Neural progenitor cell (in vitro differentiated cells): ENCODE data around the gene SLC6A17. TPM values are rescaled to one million over a fixed set of nuclear protein-coding genes. Genes with fewer than 3 reads are reported as not detected.

Experiments used
- DNase-seq: peaks from one replicate; pipeline ENCODE4 v3.0.0-alpha.2; 2016; ENCODE audit warnings: low spot score
- H2AFZ ChIP-seq: fragments of 200-600 bp; sonication (generic); replicated peaks from 2 replicates; pipeline ENCODE4 v1.6.1; 2016; ENCODE audit warnings: antibody characterized with exemption
- H3F3A ChIP-seq: fragments of 200-600 bp; sonication (generic); 2 replicates; pipeline ENCODE4 v1.6.1; 2016; ENCODE audit warnings: antibody characterized with exemption, low read depth
- H3K27ac ChIP-seq: fragments of 200-600 bp; sonication (generic); 2 replicates; pipeline ENCODE4 v1.5.1; 2016; ENCODE audit warnings: mild to moderate bottlenecking
- H3K27me3 ChIP-seq: fragments of 200-600 bp; sonication (generic); 2 replicates; pipeline ENCODE4 v1.6.1; 2016; ENCODE audit warnings: mild to moderate bottlenecking, moderate library complexity
- H3K36me3 ChIP-seq: fragments of 200-600 bp; sonication (generic); 2 replicates; pipeline ENCODE4 v1.5.1; 2016
- H3K4me1 ChIP-seq: fragments of 200-600 bp; sonication (generic); 2 replicates; pipeline ENCODE4 v1.6.1; 2016; ENCODE audit warnings: mixed run types
- H3K4me2 ChIP-seq: fragments of 200-600 bp; sonication (generic); 2 replicates; pipeline ENCODE4 v1.6.1; 2016
- H3K4me3 ChIP-seq: fragments of 200-600 bp; sonication (generic); 2 replicates; pipeline ENCODE4 v1.5.1; 2016
- H3K79me2 ChIP-seq: fragments of 200-600 bp; sonication (generic); 2 replicates; pipeline ENCODE4 v1.6.1; 2016; ENCODE audit warnings: low read depth
- H3K9ac ChIP-seq: fragments of 200-600 bp; sonication (generic); 2 replicates; pipeline ENCODE4 v1.6.1; 2016
- H3K9me3 ChIP-seq: fragments of 200-600 bp; sonication (generic); 2 replicates; pipeline ENCODE4 v1.5.1; 2016; ENCODE audit warnings: low read depth
- H4K20me1 ChIP-seq: fragments of 200-600 bp; sonication (generic); 2 replicates; pipeline ENCODE4 v1.6.1; 2016; ENCODE audit warnings: low read depth
- H3K27ac Mint-ChIP-seq: 3 replicates; pipeline ENCODE4 v1.8.0; 2021; ENCODE audit warnings: mixed read lengths
- H3K27me3 Mint-ChIP-seq: 2 replicates; pipeline ENCODE4 v1.8.0; 2022; ENCODE audit warnings: low read depth, mild to moderate bottlenecking, inconsistent platforms, moderate library complexity, mixed read lengths; ENCODE audit not compliant: insufficient read depth
- H3K36me3 Mint-ChIP-seq: 3 replicates; pipeline ENCODE4 v1.8.0; 2021; ENCODE audit warnings: mixed read lengths
- H3K4me1 Mint-ChIP-seq: 3 replicates; pipeline ENCODE4 v1.8.0; 2021; ENCODE audit warnings: mixed read lengths
- H3K4me3 Mint-ChIP-seq: 3 replicates; pipeline ENCODE4 v1.8.0; 2021; ENCODE audit warnings: mild to moderate bottlenecking, moderate library complexity, mixed read lengths
- H3K9me3 Mint-ChIP-seq: 3 replicates; pipeline ENCODE4 v1.8.0; 2020; ENCODE audit warnings: mixed read lengths
- EZH2 ChIP-seq: fragments of 200-600 bp; sonication (generic); IDR thresholded peaks from 2 replicates; pipeline ENCODE4 v1.6.1; 2017; ENCODE audit warnings: antibody characterized with exemption, mild to moderate bottlenecking, moderate library complexity
- EZH2phosphoT487 ChIP-seq: fragments of 200-600 bp; sonication (generic); IDR thresholded peaks from 2 replicates; pipeline ENCODE4 v1.6.1; 2017; ENCODE audit warnings: antibody characterized with exemption
- total RNA-seq: library from RNA; depleted of rRNA; stranded (reverse); fragments of >200 nt; gene quantifications from 2 replicates; pipeline ENCODE4 v1.2.3, GENCODE V29; 2015; ENCODE audit warnings: low replicate concordance
- TF ChIP-seq, protein P1 (sequence below): fragments of 200-600 bp; sonication (generic); IDR thresholded peaks from 2 replicates; pipeline ENCODE4 v1.5.1; 2017; ENCODE audit warnings: antibody characterized with exemption, mild to moderate bottlenecking

The SLC6A17 gene
- total RNA-seq, 1 donor from 2014 or later, result not detected

DNA sequence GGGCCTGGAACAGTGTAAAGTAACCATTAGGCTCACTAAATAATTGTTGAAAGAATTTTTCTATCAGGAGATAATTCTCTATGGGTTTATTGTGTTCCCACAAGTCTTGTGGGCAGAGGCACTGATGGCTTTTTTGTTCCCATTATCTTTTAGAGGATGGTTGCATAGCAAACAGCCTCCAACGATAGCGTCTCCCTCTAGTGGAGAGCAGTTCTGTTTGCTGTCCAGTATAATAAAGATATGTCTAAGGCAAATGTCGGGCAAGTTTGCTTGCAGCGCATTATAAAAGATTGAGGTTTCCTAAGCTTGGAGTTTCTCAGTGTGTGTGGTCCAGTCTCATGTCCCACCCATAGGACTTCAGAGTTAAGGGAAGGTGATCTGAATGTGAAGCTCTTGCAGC is 1.3 kb upstream of the SLC6A17 start:
- H3K36me3 ChIP-seq, result no peaks in the 10 kb centered on the region
- no peaks in the 10 kb centered on the region for H3K36me3 Mint-ChIP-seq
- H3K9ac ChIP-seq, result no peak overlapping the region
- H3K4me3 Mint-ChIP-seq, result no peak overlapping the region
- H3K4me1 ChIP-seq, result peaks cover 8% of the 10 kb centered on the region
- peak; percentile 34 for DNase-seq
- H3K27ac ChIP-seq, result no peak overlapping the region
- H4K20me1 ChIP-seq, result peaks cover 30% of the 10 kb centered on the region
- H3K4me2 ChIP-seq, result no peak overlapping the region
- no peak overlapping the region for H2AFZ ChIP-seq
- peaks cover 3% of the 10 kb centered on the region for H3K9me3 Mint-ChIP-seq
- H3K27ac Mint-ChIP-seq, result no peak overlapping the region
- H3K27me3 ChIP-seq, result peaks cover 100% of the 10 kb centered on the region
- H3K79me2 ChIP-seq, result no peaks in the 10 kb centered on the region
- no peak overlapping the region for H3K4me3 ChIP-seq
- H3F3A ChIP-seq, result no peaks in the 10 kb centered on the region
- peaks cover 24% of the 10 kb centered on the region for H3K27me3 Mint-ChIP-seq
- no peak for TF ChIP-seq EZH2phosphoT487
- no peak for TF ChIP-seq EZH2
- TF ChIP-seq, protein P1, sequence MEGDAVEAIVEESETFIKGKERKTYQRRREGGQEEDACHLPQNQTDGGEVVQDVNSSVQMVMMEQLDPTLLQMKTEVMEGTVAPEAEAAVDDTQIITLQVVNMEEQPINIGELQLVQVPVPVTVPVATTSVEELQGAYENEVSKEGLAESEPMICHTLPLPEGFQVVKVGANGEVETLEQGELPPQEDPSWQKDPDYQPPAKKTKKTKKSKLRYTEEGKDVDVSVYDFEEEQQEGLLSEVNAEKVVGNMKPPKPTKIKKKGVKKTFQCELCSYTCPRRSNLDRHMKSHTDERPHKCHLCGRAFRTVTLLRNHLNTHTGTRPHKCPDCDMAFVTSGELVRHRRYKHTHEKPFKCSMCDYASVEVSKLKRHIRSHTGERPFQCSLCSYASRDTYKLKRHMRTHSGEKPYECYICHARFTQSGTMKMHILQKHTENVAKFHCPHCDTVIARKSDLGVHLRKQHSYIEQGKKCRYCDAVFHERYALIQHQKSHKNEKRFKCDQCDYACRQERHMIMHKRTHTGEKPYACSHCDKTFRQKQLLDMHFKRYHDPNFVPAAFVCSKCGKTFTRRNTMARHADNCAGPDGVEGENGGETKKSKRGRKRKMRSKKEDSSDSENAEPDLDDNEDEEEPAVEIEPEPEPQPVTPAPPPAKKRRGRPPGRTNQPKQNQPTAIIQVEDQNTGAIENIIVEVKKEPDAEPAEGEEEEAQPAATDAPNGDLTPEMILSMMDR, result peak; percentile 55
- no peaks in the 10 kb centered on the region for H3K9me3 ChIP-seq
- H3K4me1 Mint-ChIP-seq, result peaks cover 3% of the 10 kb centered on the region

DNA sequence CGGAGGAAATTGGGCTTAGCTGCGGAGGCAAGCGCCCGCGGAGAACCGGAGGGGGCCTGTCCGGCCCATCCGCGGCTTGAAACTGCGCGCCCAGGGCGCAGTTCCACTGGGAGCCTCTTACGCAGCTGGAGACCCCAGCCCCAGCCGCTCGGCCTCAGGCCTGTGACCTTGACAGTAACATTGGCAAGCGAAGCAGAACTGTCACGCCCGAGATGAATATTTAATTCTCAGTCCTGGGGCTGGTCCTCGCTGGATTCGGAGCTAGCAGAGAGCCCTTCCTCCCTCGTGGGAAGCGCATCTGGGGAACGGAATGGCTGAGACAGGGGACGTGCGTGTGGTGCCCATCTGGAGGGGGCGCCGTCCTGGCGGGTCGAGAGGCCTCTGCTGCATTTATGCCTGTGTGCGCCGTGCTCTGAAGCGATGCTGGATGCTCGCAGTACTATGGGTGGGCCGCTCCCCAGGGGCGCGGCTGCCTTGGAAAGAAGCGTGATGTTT is 928 bp downstream of the SLC6A17 start:
- Histone ChIP-seq H3K36me3 (no peaks in the 10 kb centered on the region), H3K27me3 (peaks cover 96% of the 10 kb centered on the region), H3K27ac (no peak overlapping the region), H3K4me1 (peaks cover 8% of the 10 kb centered on the region), H2AFZ (peak overlapping the region; percentile 36), H4K20me1 (peaks cover 43% of the 10 kb centered on the region), H3K9ac (no peak overlapping the region), H3K4me2 (peak overlapping the region; percentile 97), H3K79me2 (no peaks in the 10 kb centered on the region), H3F3A (no peaks in the 10 kb centered on the region), H3K9me3 (no peaks in the 10 kb centered on the region), H3K4me3 (peak overlapping the region; percentile 50)
- H3K27me3 Mint-ChIP-seq, result peaks cover 40% of the 10 kb centered on the region
- H3K4me3 Mint-ChIP-seq, result peak overlapping the region; percentile 67
- H3K27ac Mint-ChIP-seq, result no peak overlapping the region
- peak; percentile 17 for DNase-seq
- TF ChIP-seq EZH2 (peak; percentile 68), EZH2phosphoT487 (peak; percentile 80)
- TF ChIP-seq, protein P1, result peak; percentile 5
- peaks cover 3% of the 10 kb centered on the region for H3K4me1 Mint-ChIP-seq
- H3K9me3 Mint-ChIP-seq, result peaks cover 3% of the 10 kb centered on the region
- H3K36me3 Mint-ChIP-seq, result no peaks in the 10 kb centered on the region

DNA sequence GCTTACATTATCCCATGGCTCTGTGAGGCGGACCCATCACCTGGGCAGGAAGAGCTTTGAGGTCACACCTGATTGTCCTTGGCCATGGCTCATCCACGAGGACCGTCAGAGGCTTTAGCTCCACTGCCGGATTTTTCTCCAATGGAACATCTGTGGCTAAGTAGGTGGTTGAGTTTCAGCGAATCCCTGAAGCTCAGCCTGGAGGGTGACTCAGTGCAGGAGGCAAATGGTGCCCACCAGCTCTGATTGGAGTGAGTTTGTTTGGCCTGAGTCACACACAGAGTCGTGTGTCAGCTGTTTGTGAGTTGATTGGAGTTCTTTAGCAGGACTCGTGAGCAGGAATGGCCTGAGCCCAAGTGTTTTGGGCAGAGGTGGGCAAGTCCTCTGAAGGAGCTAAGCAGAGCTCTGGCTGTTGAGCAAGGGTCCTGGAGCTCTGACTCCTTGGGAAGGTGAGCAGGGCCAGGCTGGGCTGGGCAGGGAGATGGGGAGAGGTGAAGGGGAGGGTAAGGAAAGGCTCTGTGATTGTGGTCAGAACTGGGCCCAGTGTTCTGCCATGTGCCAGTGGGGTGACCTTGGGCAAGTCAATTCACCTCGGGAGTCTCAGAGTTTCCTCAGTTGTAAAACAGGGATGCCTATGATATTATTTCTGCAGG is 2.0 kb downstream of the SLC6A17 start:
- H3K4me2 ChIP-seq, result no peak overlapping the region
- no peak overlapping the region for H3K4me3 ChIP-seq
- H3K27ac Mint-ChIP-seq, result no peak overlapping the region
- H3K4me3 Mint-ChIP-seq, result no peak overlapping the region
- H3K4me1 ChIP-seq, result peaks cover 8% of the 10 kb centered on the region
- H3K36me3 Mint-ChIP-seq, result no peaks in the 10 kb centered on the region
- no peaks in the 10 kb centered on the region for H3K36me3 ChIP-seq
- H3F3A ChIP-seq, result no peaks in the 10 kb centered on the region
- peaks cover 94% of the 10 kb centered on the region for H3K27me3 ChIP-seq
- H3K9me3 ChIP-seq, result no peaks in the 10 kb centered on the region
- no peak for TF ChIP-seq EZH2
- TF ChIP-seq, protein P1, result no peak
- no peak for TF ChIP-seq EZH2phosphoT487
- peaks cover 43% of the 10 kb centered on the region for H3K27me3 Mint-ChIP-seq
- H2AFZ ChIP-seq, result no peak overlapping the region
- no peaks in the 10 kb centered on the region for H3K79me2 ChIP-seq
- no peak for DNase-seq
- H3K27ac ChIP-seq, result no peak overlapping the region
- no peak overlapping the region for H3K9ac ChIP-seq
- peaks cover 3% of the 10 kb centered on the region for H3K9me3 Mint-ChIP-seq
- H4K20me1 ChIP-seq, result peaks cover 43% of the 10 kb centered on the region
- peaks cover 3% of the 10 kb centered on the region for H3K4me1 Mint-ChIP-seq
